ENCODE data around the gene SMCO4.

The SMCO4 gene

GRCh38 chr11:93528757-93529645 lies 14.2 kb downstream of the SMCO4 start:
- no peak overlapping the region for H3K4me3 ChIP-seq (ENCODE audit: low read depth, low read length)
- no peak for TF ChIP-seq CTCF (IDR thresholded peaks at IDR 0.05; ENCODE audit: low read depth, low read length)
- peak; percentile 37 for DNase-seq
- H3K36me3 ChIP-seq, result peaks cover 16% of the 10 kb centered on the region
- peaks cover 72% of the 10 kb centered on the region for H3K4me1 ChIP-seq
- H3K27me3 ChIP-seq, result no peaks in the 10 kb centered on the region
- no peaks in the 10 kb centered on the region for H3K9me3 ChIP-seq

GRCh38 chr11:93528252-93528651 lies 14.9 kb downstream of the SMCO4 start:
- TF ChIP-seq CTCF (IDR thresholded peaks at IDR 0.05; ENCODE audit: low read depth, low read length), result no peak
- no peak for DNase-seq
- Histone ChIP-seq H3K4me3 (ENCODE audit: low read depth, low read length) (no peak overlapping the region), H3K36me3 (peaks cover 21% of the 10 kb centered on the region), H3K27me3 (no peaks in the 10 kb centered on the region), H3K9me3 (no peaks in the 10 kb centered on the region), H3K4me1 (peaks cover 68% of the 10 kb centered on the region)

- no peaks in the 10 kb centered on the region for H3K27me3 ChIP-seq
- peaks cover 28% of the 10 kb centered on the region for H3K36me3 ChIP-seq
- DNase-seq, result no peak
- H3K4me3 ChIP-seq (ENCODE audit: low read depth, low read length), result no peak overlapping the region
- no peaks in the 10 kb centered on the region for H3K9me3 ChIP-seq
- no peak for TF ChIP-seq CTCF (IDR thresholded peaks at IDR 0.05; ENCODE audit: low read depth, low read length)
- H3K4me1 ChIP-seq, result peaks cover 67% of the 10 kb centered on the region
These were observed 16.3 kb downstream of the SMCO4 start for GRCh38 chr11:93526641-93527583.

- H3K27me3 ChIP-seq, result no peaks in the 10 kb centered on the region
- H3K36me3 ChIP-seq, result peaks cover 28% of the 10 kb centered on the region
- no peaks in the 10 kb centered on the region for H3K9me3 ChIP-seq
- TF ChIP-seq CTCF (IDR thresholded peaks at IDR 0.05; ENCODE audit: low read depth, low read length), result no peak
- H3K4me1 ChIP-seq, result peaks cover 73% of the 10 kb centered on the region
- no peak for DNase-seq
- H3K4me3 ChIP-seq (ENCODE audit: low read depth, low read length), result no peak overlapping the region
These were observed 16.9 kb downstream of the SMCO4 start for GRCh38 chr11:93526346-93526633.

GRCh38 chr11:93525601-93526345 lies 17.4 kb downstream of the SMCO4 start:
- H3K36me3 ChIP-seq, result peaks cover 23% of the 10 kb centered on the region
- H3K4me1 ChIP-seq, result peaks cover 78% of the 10 kb centered on the region
- no peak overlapping the region for H3K4me3 ChIP-seq (ENCODE audit: low read depth, low read length)
- peak; percentile 26 for DNase-seq
- TF ChIP-seq CTCF (IDR thresholded peaks at IDR 0.05; ENCODE audit: low read depth, low read length), result no peak
- no peaks in the 10 kb centered on the region for H3K9me3 ChIP-seq
- H3K27me3 ChIP-seq, result no peaks in the 10 kb centered on the region
